HCT116 (cell line): ENCODE measurements around the gene SERINC1. TPM values are rescaled to one million over a fixed set of nuclear protein-coding genes. Genes with fewer than 3 reads are reported as not detected.

Experiments used
- ATAC-seq: fragments of 200-7000 bp; cut with Tn5 transposase; 2 replicates; pipeline ENCODE4 v1.9.1; 2020; ENCODE audit warnings: mild to moderate bottlenecking, moderate library complexity
- BruUV-seq: library from RNA; stranded (reverse); fragments of 400-500 nt; replicated peaks from 2 replicates; lab custom pipeline; 2021; lab: Mats Ljungman, UMichigan
- CTCF ChIA-PET: fragments of 300-600 bp; sonication (Branson Sonifier 250); formaldehyde crosslinking; loops from one replicate; lab custom pipeline; 2021; ENCODE audit warnings: antibody characterized with exemption; lab: Charles Lee
- POLR2A ChIA-PET: fragments of 300-600, 350-600 bp; sonication (Branson Sonifier 250); formaldehyde crosslinking; loops from one replicate; lab custom pipeline; 2021; ENCODE audit warnings: antibody characterized with exemption; lab: Charles Lee
- RAD21 ChIA-PET, 2 experiments: fragments of 300-600 bp; sonication (Branson Sonifier 250); formaldehyde crosslinking; loops; one replicate each; lab custom pipeline; 2023; ENCODE audit warnings: low total read pairs in 2 of 2; ENCODE audit not compliant: uncharacterized antibody in 2 of 2, unreplicated experiment in 2 of 2, low non-redundant PET in 1 of 2; lab: Charles Lee
- DNase-seq: peaks from one replicate; pipeline ENCODE4 v3.0.0-alpha.2; 2010; ENCODE audit warnings: low read depth, low spot score
- H2AFZ ChIP-seq: fragments of 200-600 bp; shearing (Covaris generic), sonication (generic); 2 replicates; pipeline ENCODE4 v1.6.1; 2017; ENCODE audit warnings: low read depth, mixed run types, mixed read lengths, antibody characterized with exemption, low read length; ENCODE audit not compliant: poor library complexity, severe bottlenecking
- H3K27ac ChIP-seq: 2 replicates; pipeline ENCODE4 v1.5.1; 2012; ENCODE audit warnings: low read depth, low read length
- H3K27me3 ChIP-seq: fragments of 200-600 bp; sonication (generic); 2 replicates; pipeline ENCODE4 v1.6.1; 2016; ENCODE audit warnings: mixed run types, low read length, mixed read lengths; ENCODE audit not compliant: insufficient read depth
- H3K36me3 ChIP-seq, 2 experiments: fragments of 200-500 bp in 1 of 2; fragments of 200-600 bp in 1 of 2; sonication (Bioruptor generic) in 1 of 2; sonication (generic) in 1 of 2; 2 replicates each; pipeline versions ENCODE4 v1.5.1 to v1.6.1; 2014 to 2016; ENCODE audit warnings: low read length in 2 of 2, inconsistent platforms in 1 of 2, mixed read lengths in 1 of 2, mixed run types in 1 of 2; ENCODE audit not compliant: insufficient read depth in 2 of 2, control insufficient read depth in 1 of 2
- H3K4me1 ChIP-seq, 2 experiments: fragments of 200-600 bp in 1 of 2; sonication (generic) in 1 of 2; 2 replicates each; pipeline versions ENCODE4 v1.5.1 to v1.6.1; 2012 to 2017; ENCODE audit warnings: low read length in 2 of 2, inconsistent platforms in 1 of 2, mild to moderate bottlenecking in 1 of 2, mixed read lengths in 1 of 2, mixed run types in 1 of 2, moderate library complexity in 1 of 2; ENCODE audit not compliant: insufficient read depth in 2 of 2, control insufficient read depth in 1 of 2
- H3K4me2 ChIP-seq: fragments of 200-600 bp; sonication (generic); 2 replicates; pipeline ENCODE4 v1.6.1; 2017; ENCODE audit warnings: mixed run types, low read length, mixed read lengths
- H3K4me3 ChIP-seq, 2 experiments: fragments of 200-600 bp in 1 of 2; sonication (generic) in 1 of 2; replicated peaks in 1 of 2; 2 replicates each; pipeline ENCODE4 v1.5.1; 2011 to 2016; ENCODE audit warnings: low read length in 2 of 2, control low read depth in 1 of 2, low read depth in 1 of 2, mild to moderate bottlenecking in 1 of 2, mixed read lengths in 1 of 2, mixed run types in 1 of 2
- H3K79me2 ChIP-seq: fragments of 200-600 bp; sonication (generic); 2 replicates; pipeline ENCODE4 v1.6.1; 2017; ENCODE audit warnings: mild to moderate bottlenecking, mixed run types, low read length, moderate library complexity, mixed read lengths; ENCODE audit not compliant: insufficient read depth
- H3K9ac ChIP-seq: fragments of 200-600 bp; sonication (generic); 2 replicates; pipeline ENCODE4 v1.6.1; 2016; ENCODE audit warnings: low read length, mixed read lengths
- H3K9me2 ChIP-seq: fragments of 200-600 bp; sonication (generic), shearing (Covaris generic); 2 replicates; pipeline ENCODE4 v1.6.1; 2017; ENCODE audit warnings: mixed run types, mild to moderate bottlenecking, moderate library complexity; ENCODE audit not compliant: insufficient read depth
- H3K9me3 ChIP-seq, 2 experiments: fragments of 200-500 bp in 1 of 2; fragments of 200-600 bp in 1 of 2; sonication (Bioruptor generic) in 1 of 2; sonication (generic) in 1 of 2; 2 replicates each; pipeline ENCODE4 v1.6.1; 2014 to 2017; ENCODE audit warnings: low read length in 2 of 2, mixed read lengths in 2 of 2, inconsistent platforms in 1 of 2, low read depth in 1 of 2, mild to moderate bottlenecking in 1 of 2, mixed run types in 1 of 2, moderate library complexity in 1 of 2; ENCODE audit not compliant: control insufficient read depth in 1 of 2, insufficient read depth in 1 of 2
- H4K20me1 ChIP-seq: fragments of 200-600 bp; sonication (generic), shearing (Covaris generic); 2 replicates; pipeline ENCODE4 v1.6.1; 2017; ENCODE audit warnings: mixed run types, mild to moderate bottlenecking, moderate library complexity; ENCODE audit not compliant: insufficient read depth
- CEBPB ChIP-seq: IDR thresholded peaks from 2 replicates; pipeline ENCODE4 v1.6.1; 2012; ENCODE audit warnings: low read depth
- EGR1 ChIP-seq: IDR thresholded peaks from 2 replicates; pipeline ENCODE4 v1.6.1; 2012; ENCODE audit warnings: low read depth
- RAD21 ChIP-seq: IDR thresholded peaks from 2 replicates; pipeline ENCODE4 v1.6.1; 2012; ENCODE audit warnings: low read depth, mild to moderate bottlenecking
- SRF ChIP-seq: IDR thresholded peaks from 2 replicates; pipeline ENCODE4 v1.6.1; 2012; ENCODE audit warnings: low read depth
- TCF7L2 ChIP-seq: IDR thresholded peaks from 2 replicates; pipeline ENCODE4 v1.7.0; 2011; ENCODE audit warnings: borderline replicate concordance, inconsistent platforms; ENCODE audit not compliant: insufficient read depth, insufficient read length; ENCODE audit errors: extremely low read depth
- ZFX ChIP-seq: fragments of 450-650 bp; IDR thresholded peaks from 2 replicates; pipeline ENCODE4 v1.6.1; 2017
- ZNF274 ChIP-seq: fragments of 200-500 bp; sonication (Bioruptor generic); IDR thresholded peaks from 2 replicates; pipeline ENCODE4 v1.6.1; 2014; ENCODE audit warnings: mild to moderate bottlenecking, low read depth, low read length, inconsistent platforms
- intact Hi-C: fragments of 100-400 bp; cut with micrococcal nuclease; formaldehyde crosslinking; loops from 2 replicates; pipeline ENCODE4 v1.10.0; 2022
- total RNA-seq: library from RNA; stranded (reverse); gene quantifications from one replicate; pipeline ENCODE4 v1.2.1, GENCODE V29; 2021; ENCODE audit not compliant: unreplicated experiment
- TF ChIP-seq, protein P1 (sequence below), 3 experiments: fragments of 200-600 bp in 1 of 3; sonication (generic) in 1 of 3; IDR thresholded peaks in 2 of 3; conservative IDR thresholded peaks in 1 of 3; 2 replicates each; pipeline ENCODE4 v1.5.1; 2012 to 2017; ENCODE audit warnings: low read depth in 2 of 3, low read length in 2 of 3, antibody characterized with exemption in 1 of 3, borderline replicate concordance in 1 of 3, control low read depth in 1 of 3, mild to moderate bottlenecking in 1 of 3, mixed read lengths in 1 of 3, mixed run types in 1 of 3, moderate library complexity in 1 of 3; ENCODE audit not compliant: insufficient read depth in 1 of 3

The SERINC1 gene
- total RNA-seq, 1 experiment from 2014 or later: 45.2 TPM

DNA sequence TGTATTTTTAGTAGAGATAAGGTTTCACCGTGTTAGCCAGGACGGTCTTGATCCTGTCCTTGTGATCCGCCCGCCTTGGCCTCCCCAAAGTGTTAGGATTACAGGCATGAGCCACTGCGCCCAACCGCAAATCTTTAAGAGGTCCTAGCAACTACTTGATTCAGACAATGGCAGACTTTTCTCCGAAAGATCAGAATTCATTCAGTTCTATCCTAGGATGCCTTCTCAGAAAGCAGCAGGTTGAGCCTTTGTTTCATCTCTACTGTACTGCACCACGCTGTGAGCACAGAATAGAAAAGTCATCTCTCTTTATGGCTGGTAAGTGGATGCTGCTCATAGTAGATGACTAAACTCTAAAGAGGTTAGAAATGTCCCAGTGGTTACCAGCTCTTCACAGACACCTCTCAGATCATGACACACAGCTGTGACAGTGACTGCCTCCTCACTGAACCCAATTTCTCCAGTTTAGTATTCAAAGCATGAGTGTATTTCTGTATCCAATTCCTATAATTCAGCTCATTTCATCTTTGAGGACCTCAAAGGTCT lies 78.2 kb downstream of the SERINC1 start:
- Histone ChIP-seq H3K36me3 (no peaks in the 10 kb centered on the region), H3K27me3 (no peaks in the 10 kb centered on the region), H3K79me2 (no peaks in the 10 kb centered on the region), H4K20me1 (no peaks in the 10 kb centered on the region), H3K4me2 (no peak overlapping the region), H3K9ac (no peak overlapping the region), H3K9me2 (no peaks in the 10 kb centered on the region), H3K27ac (no peak overlapping the region), H3K4me3 (no peak overlapping the region), H3K4me1 (no peaks in the 10 kb centered on the region), H3K9me3 (no peaks in the 10 kb centered on the region), H2AFZ (no peak overlapping the region)
- DNase-seq (no peak), ATAC-seq (no peak)
- intact Hi-C loops: no loop called here
- TF ChIP-seq TCF7L2 (no peak), CEBPB (no peak), ZNF274 (no peak), EGR1 (no peak), ZFX (no peak), SRF (no peak), RAD21 (no peak)
- TF ChIP-seq, protein P1, sequence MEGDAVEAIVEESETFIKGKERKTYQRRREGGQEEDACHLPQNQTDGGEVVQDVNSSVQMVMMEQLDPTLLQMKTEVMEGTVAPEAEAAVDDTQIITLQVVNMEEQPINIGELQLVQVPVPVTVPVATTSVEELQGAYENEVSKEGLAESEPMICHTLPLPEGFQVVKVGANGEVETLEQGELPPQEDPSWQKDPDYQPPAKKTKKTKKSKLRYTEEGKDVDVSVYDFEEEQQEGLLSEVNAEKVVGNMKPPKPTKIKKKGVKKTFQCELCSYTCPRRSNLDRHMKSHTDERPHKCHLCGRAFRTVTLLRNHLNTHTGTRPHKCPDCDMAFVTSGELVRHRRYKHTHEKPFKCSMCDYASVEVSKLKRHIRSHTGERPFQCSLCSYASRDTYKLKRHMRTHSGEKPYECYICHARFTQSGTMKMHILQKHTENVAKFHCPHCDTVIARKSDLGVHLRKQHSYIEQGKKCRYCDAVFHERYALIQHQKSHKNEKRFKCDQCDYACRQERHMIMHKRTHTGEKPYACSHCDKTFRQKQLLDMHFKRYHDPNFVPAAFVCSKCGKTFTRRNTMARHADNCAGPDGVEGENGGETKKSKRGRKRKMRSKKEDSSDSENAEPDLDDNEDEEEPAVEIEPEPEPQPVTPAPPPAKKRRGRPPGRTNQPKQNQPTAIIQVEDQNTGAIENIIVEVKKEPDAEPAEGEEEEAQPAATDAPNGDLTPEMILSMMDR (IDR thresholded peaks at IDR 0.05 in 2 of 3, conservative IDR thresholded peaks at IDR 0.05 in 1 of 3; ENCODE audit: borderline replicate concordance in 1 of 3, insufficient read depth in 1 of 3, low read depth in 2 of 3, low read length in 2 of 3): no peak
- ChIA-PET POLR2A (no interaction called here), RAD21 (no interaction called here), CTCF (no interaction called here)
- no TSS peak for BruUV-seq

Other genes with a start within 250 kb of the SERINC1 start
- 19.8 TPM for gene HSF2, start 72.2 kb downstream of the SERINC1 start, total RNA-seq
- 24.0 TPM for gene PKIB, start 138.6 kb upstream of the SERINC1 start, total RNA-seq